HG03558 (cell line): ENCODE measurements around the gene SUMF1.

ENCODE experiments used
- ATAC-seq: cut with Tn5 transposase; IDR thresholded peaks from one replicate; pipeline ENCODE4 v1.9.1; 2021; ENCODE audit warnings: moderate number of reproducible peaks; ENCODE audit not compliant: unreplicated experiment; ENCODE audit errors: extremely low read depth

The SUMF1 gene

GRCh38 chr3:4466741-4467521 is at the start of gene SUMF1:
TSS of gene SUMF1 (minus strand) at chr3:4467269. CDS start at chr3:4467245, 24 bp downstream.
- ATAC-seq = peak; percentile 99

- ATAC-seq = no peak
These were observed 49.0 kb upstream of the SUMF1 start for GRCh38 chr3:4515916-4516579.

GRCh38 chr3:4514916-4515315 is 47.8 kb upstream of the SUMF1 start:
- no peak for ATAC-seq

DNA sequence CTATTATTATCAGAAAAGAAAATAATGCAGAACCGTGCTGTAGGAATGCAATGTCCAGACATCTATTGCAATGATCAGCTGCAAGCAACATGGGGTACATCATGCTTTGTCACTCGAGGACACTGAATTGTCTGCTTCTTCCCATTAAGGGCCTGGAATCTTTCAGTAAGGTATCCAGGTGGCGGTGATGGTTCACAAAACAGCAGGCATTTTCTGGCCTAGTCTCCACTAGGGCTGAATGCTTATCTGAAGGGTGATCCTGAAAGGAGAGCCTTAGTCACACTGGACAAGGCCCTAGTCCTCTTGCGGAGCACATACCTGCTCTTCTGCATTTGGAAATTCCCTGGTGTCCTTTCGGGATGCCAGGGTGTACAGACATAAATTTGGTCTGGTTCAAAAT is 47.3 kb upstream of the SUMF1 start:
- ATAC-seq = no peak

- ATAC-seq = no peak
These were observed 46.0 kb upstream of the SUMF1 start for GRCh38 chr3:4512895-4513616.

- ATAC-seq = no peak
These were observed 44.6 kb upstream of the SUMF1 start for GRCh38 chr3:4511491-4512262.

DNA sequence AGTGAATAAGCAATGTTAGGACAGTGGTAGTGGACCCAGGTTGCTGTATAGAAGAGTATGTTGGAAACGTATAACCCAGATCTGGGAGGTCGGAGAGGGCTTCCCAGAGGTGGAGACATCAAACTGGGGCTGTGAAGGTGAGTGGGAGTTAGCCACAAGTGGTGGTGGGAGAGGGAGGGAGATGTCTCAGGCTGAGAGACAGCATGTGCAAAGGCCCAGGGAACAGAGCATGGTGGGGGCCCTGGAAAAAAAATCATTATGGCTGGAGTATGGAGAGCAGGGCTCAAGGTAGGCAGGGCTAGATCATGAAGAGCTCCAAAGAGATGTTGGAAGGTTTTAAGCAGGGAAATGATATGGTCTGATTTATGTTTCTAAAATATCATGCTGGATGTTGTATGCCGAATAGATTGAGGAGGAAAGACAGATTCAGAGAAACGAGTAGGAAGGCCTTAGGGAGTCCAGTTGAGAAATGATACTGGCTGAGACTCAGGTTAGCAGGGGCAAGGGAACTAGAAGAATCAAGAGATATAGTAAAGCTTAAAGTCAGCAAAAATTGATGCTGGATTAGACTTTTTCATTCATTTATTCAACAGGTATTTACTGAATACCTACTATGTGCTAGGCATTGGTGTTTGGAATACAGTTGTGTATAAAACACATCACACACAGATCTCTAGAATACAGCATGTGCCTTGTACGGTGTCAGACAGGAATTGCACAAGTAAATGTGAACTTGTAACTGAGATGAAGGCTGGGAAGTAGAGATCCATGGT is 43.1 kb upstream of the SUMF1 start:
- no peak for ATAC-seq

GRCh38 chr3:4509043-4509442 is 42.0 kb upstream of the SUMF1 start:
- ATAC-seq = no peak

GRCh38 chr3:4508048-4508981 is 41.2 kb upstream of the SUMF1 start:
- ATAC-seq = peak; percentile 51

GRCh38 chr3:4507024-4507596 is 40.0 kb upstream of the SUMF1 start:
- no peak for ATAC-seq

- no peak for ATAC-seq
These were observed 39.5 kb upstream of the SUMF1 start for GRCh38 chr3:4506559-4507023.

GRCh38 chr3:4505688-4506558 is 38.9 kb upstream of the SUMF1 start:
- no peak for ATAC-seq

DNA sequence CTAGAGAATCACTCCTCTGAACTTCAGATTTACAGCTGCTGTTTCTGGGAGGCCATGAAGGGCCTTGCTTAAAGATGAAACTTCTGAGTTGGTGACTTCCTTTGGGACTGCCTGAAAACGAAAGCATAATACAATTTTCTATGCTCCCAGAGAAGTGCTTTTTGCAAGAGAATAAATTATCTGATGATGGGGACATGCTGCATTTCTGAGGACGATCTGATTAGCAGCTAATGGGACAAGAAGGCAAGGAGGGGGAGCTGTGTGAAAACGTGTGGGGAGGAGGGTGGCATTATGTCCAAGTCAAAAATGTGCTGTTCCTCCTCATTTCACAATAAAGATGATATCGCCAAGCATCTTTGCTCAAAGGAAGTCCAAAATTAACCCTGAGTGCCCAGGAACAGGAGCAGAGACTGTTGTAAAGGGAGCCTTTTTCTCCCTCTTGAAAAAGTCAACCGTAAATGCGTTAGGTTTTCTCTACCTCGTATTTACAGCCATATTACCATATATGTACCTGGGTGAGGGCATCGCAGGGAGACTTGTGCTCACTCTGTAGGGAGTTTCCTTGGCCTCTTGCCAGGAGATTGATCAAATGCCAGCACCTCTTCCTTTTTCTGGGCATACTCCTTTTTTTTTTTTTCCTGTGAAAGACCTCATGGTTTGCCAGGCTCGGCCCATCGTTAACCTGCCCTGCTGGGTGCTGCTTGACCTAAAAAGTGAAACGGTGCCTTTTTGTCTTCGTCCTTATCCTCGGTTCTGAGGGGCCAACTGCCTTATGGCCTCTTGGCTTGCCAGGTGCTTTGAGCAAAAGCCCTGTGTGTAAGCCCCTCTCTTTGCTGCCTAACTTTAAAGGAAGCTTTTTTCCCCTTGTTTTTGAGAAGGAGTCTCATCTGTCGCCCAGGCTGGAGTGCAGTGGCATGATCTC is 37.5 kb upstream of the SUMF1 start:
- no peak for ATAC-seq

DNA sequence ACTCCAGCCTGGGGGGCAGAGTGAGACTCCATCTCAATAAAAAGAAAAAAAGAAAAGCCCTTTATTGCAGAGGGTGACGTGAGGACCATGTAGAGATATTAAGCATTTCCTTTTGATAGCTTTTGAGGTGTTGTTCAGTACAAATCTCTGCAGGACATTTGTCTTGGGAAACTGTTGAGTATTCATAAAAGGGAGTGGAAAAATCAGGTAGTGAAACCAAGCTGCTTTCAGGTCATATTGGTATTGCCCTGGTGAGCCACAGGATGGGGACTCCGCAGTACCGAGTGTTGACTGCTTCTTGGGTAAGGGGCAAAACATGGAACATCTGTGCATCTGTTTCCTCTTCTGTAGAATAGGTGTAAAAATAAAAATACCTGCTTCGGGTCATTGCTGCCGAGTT is 36.0 kb upstream of the SUMF1 start:
- peak; percentile 38 for ATAC-seq

DNA sequence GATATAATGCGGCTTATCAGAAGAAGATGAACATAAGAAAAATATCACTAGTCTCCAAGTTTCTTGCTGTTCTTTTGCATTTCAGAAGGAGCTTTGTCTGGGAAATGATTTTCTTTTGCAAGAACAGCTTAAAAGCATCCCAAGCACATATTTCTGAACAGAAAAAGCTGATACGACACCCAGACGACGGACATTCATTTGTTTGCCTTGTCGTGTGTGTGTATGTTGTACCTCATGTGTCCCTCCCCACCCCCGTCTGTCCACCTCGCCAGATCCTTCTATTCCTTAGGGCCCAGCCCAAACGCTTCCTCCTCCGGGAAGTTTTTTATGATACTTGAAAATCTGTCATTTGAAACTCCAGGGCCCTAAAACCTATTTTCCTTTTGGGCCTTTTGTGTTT is 34.9 kb upstream of the SUMF1 start:
- ATAC-seq = no peak

DNA sequence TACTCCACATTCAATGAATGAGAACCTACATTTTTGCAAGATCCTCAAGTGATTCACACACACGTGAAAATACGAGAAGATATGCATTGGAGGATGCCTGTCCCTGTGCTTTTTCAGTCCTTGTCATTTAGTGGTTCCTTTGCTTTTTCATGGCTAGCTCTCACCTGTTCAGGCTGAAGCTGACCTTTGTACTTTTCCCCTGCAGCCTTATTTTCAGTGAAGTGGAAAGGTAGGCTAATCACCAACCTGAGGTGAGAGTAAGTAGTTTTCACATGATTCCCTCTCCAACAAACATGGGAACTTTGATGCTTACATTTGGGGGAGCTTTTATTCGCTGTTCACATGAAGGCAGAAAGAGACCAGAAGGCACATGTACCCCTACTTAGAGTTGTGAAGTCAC is 34.4 kb upstream of the SUMF1 start:
- no peak for ATAC-seq
